Trophoblast cell (in vitro differentiated cells and primary cell): ENCODE data around the gene ADAMTSL1.

Source experiments
- DNase-seq, 2 donors: peaks; one replicate each; pipeline ENCODE4 v3.0.0-alpha.2; 2016
- H2AFZ ChIP-seq: 2 replicates; pipeline ENCODE4 v1.6.1; 2013; ENCODE audit warnings: low read length, moderate library complexity, mild to moderate bottlenecking; ENCODE audit not compliant: insufficient read depth, poor library complexity
- H2AK5ac ChIP-seq: 2 replicates; pipeline ENCODE4 v1.6.1; 2013; ENCODE audit warnings: mild to moderate bottlenecking, low read length
- H2BK120ac ChIP-seq: 2 replicates; pipeline ENCODE4 v1.6.1; 2013; ENCODE audit warnings: low read length, mild to moderate bottlenecking, moderate library complexity; ENCODE audit not compliant: insufficient read depth, poor library complexity
- H2BK12ac ChIP-seq: 2 replicates; pipeline ENCODE4 v1.6.1; 2013; ENCODE audit warnings: mild to moderate bottlenecking, low read length, moderate library complexity
- H2BK5ac ChIP-seq: 2 replicates; pipeline ENCODE4 v1.6.1; 2013; ENCODE audit warnings: low read length, low read depth, moderate library complexity, mild to moderate bottlenecking; ENCODE audit not compliant: poor library complexity
- H3K14ac ChIP-seq: 2 replicates; pipeline ENCODE4 v1.6.1; 2013; ENCODE audit warnings: mild to moderate bottlenecking, low read length
- H3K18ac ChIP-seq: 2 replicates; pipeline ENCODE4 v1.6.1; 2013; ENCODE audit warnings: mild to moderate bottlenecking, low read length
- H3K23ac ChIP-seq: 2 replicates; pipeline ENCODE4 v1.6.1; 2013; ENCODE audit warnings: low read length
- H3K27ac ChIP-seq: 2 replicates; pipeline ENCODE4 v1.5.1; 2013; ENCODE audit warnings: low read depth, mild to moderate bottlenecking, inconsistent platforms, low read length, moderate library complexity
- H3K27me3 ChIP-seq: 2 replicates; pipeline ENCODE4 v1.6.1; 2013; ENCODE audit warnings: inconsistent platforms, mild to moderate bottlenecking, low read length, moderate library complexity; ENCODE audit not compliant: insufficient read depth
- H3K36me3 ChIP-seq, 2 experiments: 1 replicate in 1 of 2; 2 replicates in 1 of 2; pipeline ENCODE4 v1.6.1; 2013; ENCODE audit warnings: low read length in 2 of 2, mild to moderate bottlenecking in 2 of 2, moderate library complexity in 1 of 2; ENCODE audit not compliant: insufficient read depth in 2 of 2, control insufficient read depth in 1 of 2
- H3K4ac ChIP-seq: 2 replicates; pipeline ENCODE4 v1.6.1; 2013; ENCODE audit warnings: low read depth, mild to moderate bottlenecking, low read length, moderate library complexity
- H3K4me1 ChIP-seq, 2 experiments: 1 replicate in 1 of 2; 2 replicates in 1 of 2; pipeline ENCODE4 v1.6.1; 2013; ENCODE audit warnings: low read length in 2 of 2, mild to moderate bottlenecking in 2 of 2, moderate library complexity in 1 of 2; ENCODE audit not compliant: insufficient read depth in 2 of 2, control insufficient read depth in 1 of 2
- H3K4me2 ChIP-seq: 2 replicates; pipeline ENCODE4 v1.6.1; 2013; ENCODE audit warnings: inconsistent platforms, mild to moderate bottlenecking, low read length, moderate library complexity
- H3K4me3 ChIP-seq: 2 replicates; pipeline ENCODE4 v1.5.1; 2013; ENCODE audit warnings: mild to moderate bottlenecking, low read depth, low read length, inconsistent platforms
- H3K79me1 ChIP-seq: one replicate; pipeline ENCODE4 v1.6.1; 2013; ENCODE audit warnings: low read length
- H3K79me2 ChIP-seq: 2 replicates; pipeline ENCODE4 v1.6.1; 2013; ENCODE audit warnings: low read length, mild to moderate bottlenecking; ENCODE audit not compliant: control insufficient read depth, insufficient read depth, poor library complexity
- H3K9ac ChIP-seq: 2 replicates; pipeline ENCODE4 v1.6.1; 2013; ENCODE audit warnings: mild to moderate bottlenecking, low read length
- H3K9me3 ChIP-seq: 2 replicates; pipeline ENCODE4 v1.6.1; 2013; ENCODE audit warnings: low read depth, mild to moderate bottlenecking, control low read depth, inconsistent platforms, low read length; ENCODE audit not compliant: insufficient read depth
- H4K12ac ChIP-seq: 2 replicates; pipeline ENCODE4 v1.6.1; 2013; ENCODE audit warnings: low read depth, mild to moderate bottlenecking, low read length, moderate library complexity
- H4K8ac ChIP-seq: 2 replicates; pipeline ENCODE4 v1.6.1; 2013; ENCODE audit warnings: low read depth, mild to moderate bottlenecking, low read length, moderate library complexity
- H4K91ac ChIP-seq: one replicate; pipeline ENCODE4 v1.6.1; 2013; ENCODE audit warnings: low read depth, mild to moderate bottlenecking, low read length, moderate library complexity
- WGBS: extraction: QIAGEN DNeasy Blood & Tissue Kit; methylation state at CpG from one replicate; pipeline ENCODE4 v1.1.7; 2013; ENCODE audit warnings: missing lambda C conversion rate; ENCODE audit not compliant: insufficient read length, insufficient coverage; ENCODE audit errors: extremely low coverage; 5-methylcytosine and 5-hydroxymethylcytosine counted together

ADAMTSL1 gene

DNA sequence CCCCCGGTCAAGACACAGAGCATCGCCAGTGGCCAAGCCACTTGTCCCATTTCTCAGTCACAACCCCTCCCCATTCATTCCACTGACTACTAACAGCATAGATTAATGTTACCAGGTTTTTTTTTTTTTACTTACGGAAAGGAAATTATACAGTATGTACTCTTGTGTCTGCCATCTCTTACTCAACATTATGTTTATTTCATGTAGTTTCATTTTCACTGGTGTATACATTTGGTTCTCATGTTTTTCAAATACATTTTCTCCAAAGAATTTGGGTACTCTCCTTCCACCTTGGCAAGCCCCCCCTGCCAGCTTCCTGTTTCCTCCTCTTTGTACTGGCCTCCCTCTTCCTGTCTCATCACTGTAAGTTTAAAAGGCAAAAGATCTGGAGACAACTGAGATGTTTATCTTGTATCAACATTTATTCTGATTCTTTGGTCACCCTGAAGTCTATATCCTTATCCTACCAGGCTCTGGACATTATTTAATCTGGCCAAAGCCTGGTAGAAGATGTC, 351.8 kb downstream of the ADAMTSL1 start:
- no CpG with 5 or more reads among the region's 3 CpGs for WGBS
- no peak overlapping the region for H2BK12ac ChIP-seq
- H3K18ac ChIP-seq, result no peak overlapping the region

GRCh38 chr9:18826248-18826647, 352.3 kb downstream of the ADAMTSL1 start:
- H3K18ac ChIP-seq, result no peak overlapping the region
- H3K9me3 ChIP-seq, result peaks cover 3% of the 10 kb centered on the region
- no peak overlapping the region for H3K9ac ChIP-seq
- no peak overlapping the region for H3K4me2 ChIP-seq
- no peak overlapping the region for H4K8ac ChIP-seq
- no peak overlapping the region for H2AFZ ChIP-seq
- no peak overlapping the region for H3K27ac ChIP-seq
- no peaks in the 10 kb centered on the region for H3K4me1 ChIP-seq
- no peak overlapping the region for H4K91ac ChIP-seq
- H2BK12ac ChIP-seq, result no peak overlapping the region
- no peak for DNase-seq
- no peaks in the 10 kb centered on the region for H3K79me2 ChIP-seq
- H3K14ac ChIP-seq, result no peak overlapping the region
- WGBS, result no CpG with 5 or more reads among the region's 6 CpGs
- H3K23ac ChIP-seq, result no peak overlapping the region
- no peaks in the 10 kb centered on the region for H3K79me1 ChIP-seq
- no peak overlapping the region for H2AK5ac ChIP-seq
- no peak overlapping the region for H2BK5ac ChIP-seq
- H2BK120ac ChIP-seq, result no peak overlapping the region
- H3K27me3 ChIP-seq, result no peaks in the 10 kb centered on the region
- H3K4me3 ChIP-seq, result no peak overlapping the region
- no peaks in the 10 kb centered on the region for H3K36me3 ChIP-seq
- H4K12ac ChIP-seq, result no peak overlapping the region
- no peak overlapping the region for H3K4ac ChIP-seq

More for the DNA sequence above, 351.8 kb downstream of the ADAMTSL1 start:
- H3K14ac ChIP-seq, result no peak overlapping the region
- no peak overlapping the region for H4K91ac ChIP-seq
- DNase-seq, result no peak
- H3K4me3 ChIP-seq, result no peak overlapping the region
- H3K9me3 ChIP-seq, result peaks cover 3% of the 10 kb centered on the region
- no peak overlapping the region for H3K9ac ChIP-seq
- no peak overlapping the region for H2BK120ac ChIP-seq
- H3K27ac ChIP-seq, result no peak overlapping the region
- no peaks in the 10 kb centered on the region for H3K79me1 ChIP-seq
- H4K12ac ChIP-seq, result no peak overlapping the region
- H2BK5ac ChIP-seq, result no peak overlapping the region
- no peaks in the 10 kb centered on the region for H3K36me3 ChIP-seq
- no peak overlapping the region for H3K23ac ChIP-seq
- no peak overlapping the region for H3K4ac ChIP-seq
- no peak overlapping the region for H3K4me2 ChIP-seq
- H3K27me3 ChIP-seq, result no peaks in the 10 kb centered on the region
- no peak overlapping the region for H2AFZ ChIP-seq
- H3K4me1 ChIP-seq, result no peaks in the 10 kb centered on the region
- no peak overlapping the region for H2AK5ac ChIP-seq
- no peak overlapping the region for H4K8ac ChIP-seq
- H3K79me2 ChIP-seq, result no peaks in the 10 kb centered on the region

GRCh38 chr9:18829066-18829465, 355.1 kb downstream of the ADAMTSL1 start:
- no peak overlapping the region for H4K91ac ChIP-seq
- H3K4me3 ChIP-seq, result no peak overlapping the region

DNA sequence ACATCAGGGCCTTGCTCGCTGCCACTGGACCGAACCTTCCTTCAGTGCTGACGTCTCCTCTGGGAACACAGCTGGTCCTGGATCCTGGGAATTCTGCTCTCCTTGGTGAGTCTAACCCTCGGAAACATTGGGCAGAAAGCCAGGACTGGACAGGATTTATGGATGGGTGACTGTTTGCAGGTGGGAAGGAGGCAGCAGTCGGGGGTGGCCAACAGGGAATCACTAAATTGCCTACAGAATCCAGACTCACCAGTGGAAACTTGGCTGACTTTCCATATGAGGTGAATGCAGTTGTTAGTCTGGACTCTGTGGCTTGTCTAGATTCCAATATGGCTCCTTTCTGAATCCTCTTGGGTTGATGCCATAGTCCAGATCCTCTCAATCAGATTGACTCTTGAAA, 355.9 kb downstream of the ADAMTSL1 start:
- Histone ChIP-seq H3K79me2 (no peaks in the 10 kb centered on the region), H2BK5ac (no peak overlapping the region), H4K8ac (no peak overlapping the region), H3K9ac (no peak overlapping the region), H3K14ac (no peak overlapping the region), H3K79me1 (no peaks in the 10 kb centered on the region), H3K9me3 (peaks cover 3% of the 10 kb centered on the region), H3K4me3 (no peak overlapping the region), H2BK12ac (no peak overlapping the region), H3K4ac (no peak overlapping the region), H3K23ac (no peak overlapping the region), H4K12ac (no peak overlapping the region), H3K4me2 (no peak overlapping the region), H2BK120ac (no peak overlapping the region), H3K36me3 (no peaks in the 10 kb centered on the region), H2AK5ac (no peak overlapping the region), H4K91ac (no peak overlapping the region), H3K4me1 (no peaks in the 10 kb centered on the region), H3K27me3 (no peaks in the 10 kb centered on the region), H2AFZ (no peak overlapping the region), H3K18ac (no peak overlapping the region), H3K27ac (no peak overlapping the region)
- DNase-seq, result no peak
- no CpG with 5 or more reads among the region's 5 CpGs for WGBS

More at GRCh38 chr9:18829066-18829465, 355.1 kb downstream of the ADAMTSL1 start:
- Histone ChIP-seq H3K4me2 (no peak overlapping the region), H3K18ac (no peak overlapping the region), H4K12ac (no peak overlapping the region), H3K23ac (no peak overlapping the region), H2AK5ac (no peak overlapping the region), H2BK5ac (no peak overlapping the region), H3K9me3 (peaks cover 3% of the 10 kb centered on the region), H2BK120ac (no peak overlapping the region), H3K27me3 (no peaks in the 10 kb centered on the region), H3K79me2 (no peaks in the 10 kb centered on the region), H3K36me3 (no peaks in the 10 kb centered on the region), H3K79me1 (no peaks in the 10 kb centered on the region), H3K27ac (no peak overlapping the region), H2AFZ (no peak overlapping the region), H3K4me1 (no peaks in the 10 kb centered on the region), H4K8ac (no peak overlapping the region), H3K9ac (no peak overlapping the region), H2BK12ac (no peak overlapping the region), H3K4ac (no peak overlapping the region), H3K14ac (no peak overlapping the region)
- DNase-seq, result no peak
- WGBS, result no CpG with 5 or more reads among the region's 3 CpGs
